Adipocyte (in vitro differentiated cells): ENCODE data around the gene SLC27A4.

Experiments
- DNase-seq: peaks from one replicate; pipeline ENCODE4 v3.0.0-alpha.2; 2015; ENCODE audit warnings: low read depth
- H3K27me3 ChIP-seq: replicated peaks from 2 replicates; pipeline ENCODE4 v1.7.0; 2013; ENCODE audit warnings: mild to moderate bottlenecking, low read length, moderate library complexity; ENCODE audit not compliant: control insufficient read depth, insufficient read depth
- H3K36me3 ChIP-seq: 2 replicates; pipeline ENCODE4 v1.7.0; 2013; ENCODE audit warnings: low read length, mild to moderate bottlenecking, moderate library complexity; ENCODE audit not compliant: control insufficient read depth, insufficient read depth, severe bottlenecking
- H3K4me1 ChIP-seq: 2 replicates; pipeline ENCODE4 v1.7.0; 2013; ENCODE audit warnings: mild to moderate bottlenecking, low read length, moderate library complexity; ENCODE audit not compliant: control insufficient read depth, insufficient read depth
- H3K4me3 ChIP-seq: 2 replicates; pipeline ENCODE4 v1.7.0; 2013; ENCODE audit warnings: mild to moderate bottlenecking, low read length, moderate library complexity
- H3K9ac ChIP-seq: 2 replicates; pipeline ENCODE4 v1.7.0; 2013; ENCODE audit warnings: mild to moderate bottlenecking, low read length, moderate library complexity
- H3K9me3 ChIP-seq: 2 replicates; pipeline ENCODE4 v1.7.0; 2013; ENCODE audit warnings: mild to moderate bottlenecking, low read length, moderate library complexity; ENCODE audit not compliant: control insufficient read depth

Gene SLC27A4

DNA sequence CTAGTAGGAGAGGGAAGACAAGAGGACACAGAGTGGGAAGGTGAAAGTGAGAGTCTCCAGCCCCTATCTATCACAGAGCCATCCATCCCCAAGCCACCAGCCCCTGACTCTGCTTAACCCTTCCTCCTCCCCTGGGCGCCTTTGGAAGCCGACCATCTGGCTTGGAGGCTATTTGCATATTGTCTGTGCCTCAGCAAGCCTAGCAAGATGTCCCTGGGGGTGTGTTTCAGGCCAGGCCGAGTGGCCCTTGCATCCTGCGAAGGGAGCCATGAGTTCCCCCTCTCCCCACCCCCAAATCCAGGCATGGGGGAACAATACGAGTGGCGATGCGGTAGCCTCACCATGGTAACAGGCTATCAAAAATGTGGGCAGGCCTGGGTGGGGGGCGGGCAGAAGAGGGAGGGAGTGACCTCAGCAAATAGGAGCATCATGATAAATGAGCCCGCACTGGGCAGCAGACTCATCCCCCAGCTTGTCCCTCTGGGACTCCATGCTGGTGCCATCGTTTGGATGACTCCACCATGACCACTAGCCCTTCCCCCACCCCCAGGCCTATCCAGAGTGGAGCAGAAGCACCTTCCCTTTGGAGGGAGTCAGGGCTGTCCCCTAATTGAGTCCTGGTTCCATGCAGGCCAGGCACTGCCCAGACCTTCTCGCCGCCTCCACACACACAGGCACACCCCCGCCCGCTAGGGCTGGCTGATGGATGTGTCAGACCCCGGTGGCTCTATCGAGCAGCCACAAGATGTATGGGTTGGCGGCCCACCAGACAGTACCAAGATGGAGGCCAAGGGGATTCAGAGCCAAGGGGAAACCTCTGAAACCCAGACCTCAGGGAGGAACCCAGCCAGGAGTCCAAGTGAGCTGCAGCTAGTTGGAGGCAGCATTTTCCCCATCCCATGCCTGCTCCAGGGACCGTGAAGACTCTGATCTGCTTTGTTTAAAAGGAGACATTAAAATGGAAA lies 45.5 kb downstream of the SLC27A4 start:
- H3K4me1 ChIP-seq = no peaks in the 10 kb centered on the region
- H3K27me3 ChIP-seq = no peaks in the 10 kb centered on the region
- H3K9me3 ChIP-seq = no peaks in the 10 kb centered on the region
- no peak for DNase-seq
- no peak overlapping the region for H3K4me3 ChIP-seq
- no peak overlapping the region for H3K9ac ChIP-seq
- peaks cover 60% of the 10 kb centered on the region for H3K36me3 ChIP-seq

DNA sequence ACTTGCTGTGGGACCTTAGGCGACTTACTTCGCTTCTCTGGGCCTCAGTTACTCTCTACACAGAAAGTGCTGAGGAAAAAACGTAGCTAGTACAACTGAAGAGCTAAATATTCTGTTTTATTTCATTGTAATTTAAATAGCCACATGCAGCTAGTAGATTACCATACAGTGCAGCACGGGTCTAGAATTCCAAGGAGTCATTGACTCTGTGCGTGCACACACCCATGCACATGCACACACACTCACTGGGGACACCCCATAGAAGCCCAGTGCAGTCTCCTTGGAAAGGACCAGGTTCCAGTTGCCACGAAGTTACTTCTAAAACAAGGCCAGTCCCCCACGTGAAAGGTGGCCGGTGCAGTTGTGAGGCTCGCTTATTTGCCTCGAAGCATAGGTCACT lies 47.8 kb downstream of the SLC27A4 start:
- H3K9me3 ChIP-seq = no peaks in the 10 kb centered on the region
- H3K4me1 ChIP-seq = no peaks in the 10 kb centered on the region
- H3K27me3 ChIP-seq = no peaks in the 10 kb centered on the region
- H3K36me3 ChIP-seq = peaks cover 57% of the 10 kb centered on the region
- H3K4me3 ChIP-seq = no peak overlapping the region
- no peak for DNase-seq
- no peak overlapping the region for H3K9ac ChIP-seq

DNA sequence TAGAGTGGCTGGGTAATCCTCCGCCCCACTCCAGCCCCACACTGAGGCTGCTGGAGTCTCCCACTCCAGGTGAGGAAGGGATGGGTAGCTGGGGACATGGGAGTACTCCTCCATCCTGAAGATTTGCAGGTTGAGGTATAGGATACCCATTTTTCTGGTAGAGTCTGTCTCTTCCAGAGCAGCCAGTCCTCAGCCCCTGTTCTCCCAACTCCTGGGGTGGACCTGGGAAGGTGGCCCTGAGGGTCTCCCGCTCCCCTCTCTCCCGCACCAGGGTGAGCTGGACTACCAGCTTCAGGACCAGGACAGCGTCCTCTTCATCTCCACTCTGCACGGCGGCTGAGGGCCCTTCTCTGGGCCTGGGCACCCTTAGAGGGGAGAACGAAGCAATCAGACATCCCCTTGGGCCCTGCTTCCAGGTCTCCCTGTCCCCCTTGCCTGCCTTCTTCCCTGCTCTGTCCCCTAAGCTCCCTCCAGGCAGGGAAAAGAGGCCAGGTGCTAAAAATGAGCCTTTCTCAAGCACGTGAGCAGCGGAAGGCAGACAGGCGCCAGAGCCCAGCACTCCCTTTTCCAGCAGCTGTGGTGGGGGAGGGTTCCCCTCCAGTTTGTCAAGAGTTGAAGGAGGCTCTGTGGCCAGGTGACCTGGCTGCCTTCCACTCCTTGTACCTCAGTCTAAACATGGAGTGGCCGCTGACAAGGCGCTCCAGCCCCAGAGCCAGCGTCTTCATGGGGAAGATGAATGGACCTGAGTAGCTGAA lies 49.2 kb downstream of the SLC27A4 start:
- H3K4me1 ChIP-seq = no peaks in the 10 kb centered on the region
- H3K27me3 ChIP-seq = no peaks in the 10 kb centered on the region
- no peak overlapping the region for H3K4me3 ChIP-seq
- H3K9ac ChIP-seq = no peak overlapping the region
- no peaks in the 10 kb centered on the region for H3K9me3 ChIP-seq
- no peak for DNase-seq
- peaks cover 55% of the 10 kb centered on the region for H3K36me3 ChIP-seq

DNA sequence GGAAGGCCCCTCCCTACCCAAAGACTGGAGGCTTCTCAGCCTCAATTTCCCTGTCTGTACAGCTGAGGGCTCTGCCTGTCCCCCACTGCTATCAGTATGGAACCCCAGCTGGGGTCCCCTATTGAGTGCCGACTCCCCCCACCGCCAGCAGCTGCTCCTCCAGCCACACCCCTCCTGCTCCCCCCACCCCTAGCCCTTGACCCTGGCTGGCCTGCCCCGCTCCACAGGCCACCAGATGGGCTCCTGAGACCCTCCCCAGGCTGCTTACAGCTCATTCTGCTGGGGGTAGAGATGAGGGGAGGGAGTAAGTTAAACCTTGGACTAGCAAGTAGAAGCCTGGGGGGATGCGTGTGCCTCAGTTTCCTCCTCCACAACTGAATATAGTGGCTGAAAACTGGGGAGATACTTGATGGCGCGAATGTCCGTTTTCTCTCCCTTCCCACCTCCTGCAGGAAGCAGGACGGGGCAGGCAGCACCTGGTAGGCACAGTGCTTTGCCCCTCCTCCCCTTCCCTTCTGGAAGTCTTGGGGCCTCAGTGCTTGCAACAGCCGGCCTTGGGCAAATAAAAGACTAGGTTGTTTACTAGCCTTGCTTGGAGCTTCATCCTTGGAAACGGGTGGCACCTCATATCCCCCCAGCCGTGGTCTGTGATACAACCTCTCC lies 50.0 kb downstream of the SLC27A4 start:
- Histone ChIP-seq H3K9me3 (no peaks in the 10 kb centered on the region), H3K27me3 (no peaks in the 10 kb centered on the region), H3K9ac (no peak overlapping the region), H3K4me1 (no peaks in the 10 kb centered on the region), H3K4me3 (no peak overlapping the region), H3K36me3 (peaks cover 51% of the 10 kb centered on the region)
- no peak for DNase-seq

DNA sequence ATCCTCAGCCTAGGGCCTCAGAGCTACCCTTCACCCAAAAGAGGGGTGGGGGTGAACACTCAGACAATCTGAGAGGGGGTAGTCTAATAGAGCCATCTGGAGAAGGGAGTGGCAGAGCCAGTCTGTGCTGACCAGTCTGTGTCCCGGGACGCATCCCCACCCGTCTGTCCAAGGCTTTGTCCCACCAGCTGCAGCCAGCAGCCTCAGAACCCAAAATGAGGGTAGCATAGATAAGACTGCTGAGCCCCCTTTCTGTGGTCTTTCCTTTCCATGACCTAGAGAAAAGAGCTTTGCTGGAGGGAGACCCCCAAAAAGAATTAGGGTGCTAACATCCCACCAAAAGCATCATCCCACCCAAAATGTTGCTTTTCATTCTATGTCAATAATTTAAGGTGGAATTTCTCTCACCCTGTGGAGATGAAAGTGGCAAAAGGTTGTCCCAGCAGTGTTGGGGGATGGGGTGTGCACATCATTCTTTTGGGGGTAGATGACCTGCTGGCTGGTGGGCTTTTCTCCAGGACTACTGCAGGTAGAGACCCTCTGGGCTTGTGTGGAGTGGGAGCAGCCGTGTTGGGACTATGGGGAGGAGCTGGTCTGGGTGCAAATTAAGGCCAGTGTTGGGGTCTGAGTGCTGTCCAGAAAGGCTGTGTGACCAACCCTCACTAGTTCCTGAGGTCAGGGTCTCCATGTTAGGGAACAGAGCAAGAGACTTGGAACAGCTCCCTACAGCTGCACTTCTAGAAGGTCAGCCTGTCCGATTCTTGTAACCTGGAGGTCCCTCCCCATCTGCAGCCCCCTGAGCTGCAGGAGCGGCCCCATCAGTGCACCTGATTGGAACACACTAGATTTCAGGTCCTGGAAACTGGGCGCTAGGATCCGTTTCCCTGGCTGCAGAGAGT lies 50.7 kb downstream of the SLC27A4 start:
- no peaks in the 10 kb centered on the region for H3K9me3 ChIP-seq
- no peak for DNase-seq
- no peak overlapping the region for H3K9ac ChIP-seq
- H3K36me3 ChIP-seq = peaks cover 49% of the 10 kb centered on the region
- no peak overlapping the region for H3K4me3 ChIP-seq
- no peaks in the 10 kb centered on the region for H3K4me1 ChIP-seq
- no peaks in the 10 kb centered on the region for H3K27me3 ChIP-seq

DNA sequence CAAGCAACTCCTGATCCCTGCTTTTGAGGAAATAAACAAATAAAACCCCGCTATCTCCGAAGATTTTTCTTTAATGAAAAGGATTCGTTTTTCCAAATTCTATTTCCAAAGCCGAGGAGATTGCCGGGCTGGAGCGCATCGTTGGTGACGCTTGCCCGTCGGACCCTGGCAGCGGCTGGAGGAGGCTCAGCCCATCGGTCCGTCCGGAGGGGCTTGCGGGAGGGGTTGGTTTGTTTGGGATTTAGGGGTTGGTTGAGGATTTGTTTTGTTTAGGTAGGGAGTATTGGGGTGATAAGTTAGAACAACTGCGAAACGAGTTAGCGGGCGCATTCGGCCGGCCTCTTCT lies 51.6 kb downstream of the SLC27A4 start:
- Histone ChIP-seq H3K4me1 (peaks cover 3% of the 10 kb centered on the region), H3K27me3 (no peaks in the 10 kb centered on the region), H3K4me3 (no peak overlapping the region), H3K36me3 (peaks cover 42% of the 10 kb centered on the region), H3K9me3 (no peaks in the 10 kb centered on the region), H3K9ac (no peak overlapping the region)
- no peak for DNase-seq

DNA sequence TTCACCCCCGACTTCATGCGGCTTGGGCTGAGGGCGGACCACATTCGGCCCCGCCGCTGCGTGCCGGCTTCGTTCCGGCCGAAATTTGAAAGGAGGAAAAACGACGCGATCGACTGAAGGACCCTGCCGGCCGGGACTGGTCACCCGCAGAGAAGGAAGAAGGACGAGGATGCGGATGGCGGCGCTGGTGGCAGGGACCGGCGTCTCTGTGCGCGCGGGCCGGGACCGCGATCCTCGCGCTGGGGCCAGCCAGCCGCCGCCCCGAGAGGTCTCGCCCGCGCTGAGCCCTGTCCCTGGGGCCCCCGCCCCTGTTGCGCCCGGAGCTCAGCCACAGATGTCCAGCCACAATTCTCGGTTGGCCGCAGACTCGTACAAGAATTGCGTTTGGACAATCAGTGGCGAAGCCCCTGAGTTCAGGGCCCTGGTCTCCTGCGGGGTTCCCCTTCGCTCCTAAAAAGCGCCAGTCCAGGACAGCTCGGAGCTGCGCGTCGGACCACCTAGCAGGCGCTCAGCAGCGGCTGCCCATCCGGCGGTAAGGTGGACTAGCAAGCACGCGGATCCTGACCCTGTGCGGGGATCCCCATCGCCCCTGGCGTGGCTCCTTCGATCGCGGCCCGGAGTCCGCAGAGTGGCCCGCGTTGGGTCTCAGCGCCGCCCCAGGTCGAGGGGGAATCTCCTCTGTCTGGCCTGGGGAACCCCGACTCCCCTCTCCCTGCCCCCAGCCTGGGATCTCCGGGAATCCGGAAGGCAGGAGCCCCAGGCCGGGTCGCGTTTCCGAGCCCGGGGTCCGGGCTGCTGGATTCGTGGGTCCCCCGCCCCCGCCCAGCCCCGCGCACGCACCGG lies 52.2 kb downstream of the SLC27A4 start:
- Histone ChIP-seq H3K36me3 (peaks cover 40% of the 10 kb centered on the region), H3K9me3 (no peaks in the 10 kb centered on the region)
- no peak for DNase-seq

DNA sequence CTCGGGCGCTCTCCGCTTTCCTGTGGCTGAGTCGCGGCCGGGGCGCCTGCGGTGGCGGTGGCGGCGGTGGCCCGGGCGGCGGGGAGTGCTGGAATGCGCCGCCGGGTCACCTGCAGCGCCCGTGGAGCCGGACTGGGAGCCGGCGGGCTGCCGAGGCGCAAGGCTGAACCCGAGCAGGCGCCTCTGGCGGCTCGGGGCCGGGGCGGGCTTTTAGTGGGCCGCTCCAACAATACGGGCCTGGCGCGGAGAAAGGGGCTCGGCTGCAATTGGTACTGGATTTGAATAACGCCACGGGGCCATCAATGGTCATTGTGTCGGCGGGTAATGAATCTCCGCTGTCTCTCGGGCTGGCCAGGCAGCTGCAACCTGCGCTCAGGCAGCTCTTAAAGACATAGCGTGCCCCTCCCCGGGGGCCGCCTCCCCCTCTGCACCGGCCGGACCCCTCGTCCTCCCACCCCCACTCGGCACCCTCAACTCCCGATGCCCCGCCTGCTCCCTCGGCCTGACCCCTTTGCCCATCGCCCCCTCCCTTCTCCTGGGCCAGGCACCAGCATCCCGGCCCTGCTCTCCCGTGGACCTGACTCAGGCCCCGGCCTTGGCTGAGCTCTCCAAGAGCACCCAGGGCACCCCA lies 52.9 kb downstream of the SLC27A4 start:
- Histone ChIP-seq H3K4me3 (no peak overlapping the region), H3K9me3 (no peaks in the 10 kb centered on the region), H3K27me3 (no peaks in the 10 kb centered on the region), H3K9ac (no peak overlapping the region), H3K36me3 (peaks cover 32% of the 10 kb centered on the region), H3K4me1 (peaks cover 6% of the 10 kb centered on the region)
- DNase-seq = no peak

More for the DNA sequence above, 52.2 kb downstream of the SLC27A4 start:
- Histone ChIP-seq H3K4me1 (peaks cover 6% of the 10 kb centered on the region), H3K4me3 (no peak overlapping the region), H3K27me3 (no peaks in the 10 kb centered on the region), H3K9ac (no peak overlapping the region)

DNA sequence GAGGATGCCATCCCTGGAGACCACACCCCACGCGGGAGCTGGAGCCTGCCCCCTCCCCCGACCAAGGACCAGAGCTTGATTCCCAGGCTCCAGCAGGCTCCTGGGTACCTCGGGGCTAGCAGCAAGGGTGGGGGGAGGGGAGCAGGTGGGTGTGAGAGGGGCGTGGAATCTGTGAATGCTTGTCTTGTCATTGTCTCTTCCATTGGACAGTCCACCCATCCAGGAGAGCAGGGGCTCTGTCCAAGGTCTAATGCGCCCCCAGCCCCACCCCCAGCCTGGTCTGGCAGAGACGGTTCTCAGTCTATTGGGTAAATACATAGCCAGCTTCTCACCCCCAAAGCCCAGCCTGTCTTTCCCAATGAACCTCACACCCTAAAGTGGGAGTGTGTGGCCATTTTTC lies 53.6 kb downstream of the SLC27A4 start:
- no peak overlapping the region for H3K4me3 ChIP-seq
- H3K4me1 ChIP-seq = peaks cover 6% of the 10 kb centered on the region
- peaks cover 25% of the 10 kb centered on the region for H3K36me3 ChIP-seq
- H3K27me3 ChIP-seq = no peaks in the 10 kb centered on the region
- H3K9me3 ChIP-seq = no peaks in the 10 kb centered on the region
- DNase-seq = no peak
- no peak overlapping the region for H3K9ac ChIP-seq
